ENCODE measurements around the gene SERGEF.
A peak's percentile ranks its signal among the peaks of the same experiment; 100 is the strongest.

Gene SERGEF

DNA sequence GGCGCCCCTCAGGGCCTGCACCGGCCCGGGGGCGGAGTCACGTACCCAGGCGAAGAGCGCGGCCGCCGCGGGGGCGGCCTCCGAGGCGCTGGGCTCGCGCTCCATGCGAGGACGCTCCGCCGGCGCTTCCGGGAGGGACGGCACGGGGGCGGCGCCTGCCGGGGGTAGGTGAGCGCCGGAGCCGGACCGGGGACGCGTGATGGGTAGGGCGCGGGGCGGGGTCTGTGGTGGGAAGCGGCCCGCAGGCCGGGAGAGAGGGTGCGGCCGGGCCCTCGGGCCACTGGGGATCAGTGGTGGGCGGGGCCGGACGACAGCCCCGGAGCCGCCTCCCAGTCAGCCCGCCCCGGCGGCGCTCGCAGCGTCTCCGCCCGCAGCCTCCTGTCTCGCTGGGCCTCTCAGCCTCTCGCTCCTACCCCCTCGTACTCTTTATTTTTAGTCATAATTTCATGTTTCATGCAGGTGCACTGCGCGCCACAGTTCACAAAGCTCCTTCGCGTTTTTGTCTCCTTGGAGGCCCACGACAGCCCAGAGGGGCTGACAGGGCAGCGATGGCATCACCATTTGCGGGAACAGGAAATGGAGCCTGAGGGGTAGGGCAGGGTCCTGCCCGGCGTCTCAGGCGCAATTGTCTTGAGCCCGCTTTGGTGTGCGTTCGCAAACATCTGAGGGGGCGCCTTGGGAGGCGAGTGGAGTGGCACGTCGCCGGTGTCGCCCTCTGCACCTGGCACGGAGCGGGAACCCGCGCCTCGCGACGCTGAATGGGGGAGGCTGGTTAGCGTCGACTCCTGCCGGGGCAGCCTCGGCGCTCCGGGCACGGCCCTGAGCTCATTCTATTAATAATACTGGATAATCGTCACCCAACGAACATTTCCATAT is at the start of gene SERGEF:
SERGEF (minus strand) TSS at position 142 of the 876 bp plus-strand sequence; CDS start at position 105, 37 bp downstream.
- DNase-seq = peak; percentile 95

DNA sequence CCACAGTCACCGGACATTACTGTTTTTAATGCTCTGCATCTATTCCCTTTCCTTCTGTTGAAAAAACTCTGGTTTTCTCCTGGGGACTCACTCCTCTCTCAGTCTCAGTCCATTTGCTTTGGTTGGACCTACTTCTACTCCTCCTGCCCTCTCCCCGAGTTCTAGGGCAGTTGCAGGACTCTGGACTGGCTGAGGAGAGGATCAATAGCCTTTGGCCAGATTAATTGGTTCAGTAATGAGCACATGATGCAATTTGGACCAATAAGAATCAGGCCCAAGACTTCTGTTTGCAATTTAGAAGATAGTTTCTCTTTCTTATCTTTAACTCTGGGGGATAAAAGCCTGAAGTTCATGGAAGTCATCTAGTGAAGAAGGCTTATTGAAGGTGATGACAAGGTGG is 48.5 kb upstream of the SERGEF start:
- DNase-seq = no peak

DNA sequence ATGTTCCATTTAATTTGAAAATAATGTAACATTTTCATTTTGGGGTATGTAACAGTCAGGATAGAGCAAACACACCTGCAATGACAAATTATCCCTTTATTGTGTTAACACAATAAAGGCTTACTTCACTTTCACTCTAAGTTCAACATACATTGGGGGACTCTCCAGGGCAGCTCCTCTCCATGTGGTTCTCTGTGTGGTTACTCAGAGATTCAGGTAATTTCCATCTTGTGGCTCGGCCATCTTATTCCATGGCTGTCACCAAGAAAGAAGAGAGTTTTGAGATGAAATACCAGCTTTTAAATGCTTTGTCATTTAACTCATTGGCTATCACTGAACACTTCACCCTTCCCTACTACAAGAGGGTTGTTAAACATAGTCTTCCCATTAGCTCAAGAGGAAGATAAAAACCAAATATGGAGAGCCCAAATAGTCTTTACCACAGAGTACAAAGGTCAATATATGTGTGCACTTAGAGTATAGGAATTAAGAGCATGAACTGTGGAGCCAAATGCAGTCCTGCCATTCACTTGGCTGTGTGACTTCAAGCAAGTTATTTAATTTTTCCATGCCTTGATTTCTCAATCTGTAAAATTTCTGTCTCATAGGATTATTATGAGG is 43.8 kb upstream of the SERGEF start:
- DNase-seq = no peak

DNA sequence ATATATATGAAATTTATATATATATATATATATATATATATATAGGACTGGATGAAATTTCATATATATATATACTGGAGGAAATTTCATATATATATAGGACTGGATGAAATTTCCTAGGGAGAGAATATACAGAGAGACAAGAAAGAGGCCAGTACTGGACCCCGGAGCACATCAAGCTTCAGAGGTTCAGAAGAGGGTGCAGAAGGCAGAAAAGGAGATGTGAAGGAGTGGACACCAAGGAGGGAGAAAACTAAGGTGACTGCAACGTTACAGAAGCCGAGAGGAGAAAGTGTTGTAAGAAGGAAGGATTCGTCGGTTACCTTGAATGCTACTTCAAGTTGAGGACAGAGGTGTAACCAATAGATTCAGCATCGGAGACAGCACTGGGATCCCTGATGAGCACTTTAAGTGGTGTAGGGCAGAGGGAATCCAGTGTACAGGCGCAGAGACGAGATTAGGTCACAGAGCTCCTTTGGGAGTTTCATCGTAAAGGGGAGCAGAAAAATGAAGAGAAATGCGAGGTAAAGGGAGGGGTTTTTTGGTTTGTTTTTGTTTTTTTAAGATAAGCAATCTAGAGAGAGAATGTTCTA is 41.8 kb upstream of the SERGEF start:
- DNase-seq = no peak

GRCh38 chr11:18050848-18051247 is 38.0 kb upstream of the SERGEF start:
- DNase-seq = no peak

DNA sequence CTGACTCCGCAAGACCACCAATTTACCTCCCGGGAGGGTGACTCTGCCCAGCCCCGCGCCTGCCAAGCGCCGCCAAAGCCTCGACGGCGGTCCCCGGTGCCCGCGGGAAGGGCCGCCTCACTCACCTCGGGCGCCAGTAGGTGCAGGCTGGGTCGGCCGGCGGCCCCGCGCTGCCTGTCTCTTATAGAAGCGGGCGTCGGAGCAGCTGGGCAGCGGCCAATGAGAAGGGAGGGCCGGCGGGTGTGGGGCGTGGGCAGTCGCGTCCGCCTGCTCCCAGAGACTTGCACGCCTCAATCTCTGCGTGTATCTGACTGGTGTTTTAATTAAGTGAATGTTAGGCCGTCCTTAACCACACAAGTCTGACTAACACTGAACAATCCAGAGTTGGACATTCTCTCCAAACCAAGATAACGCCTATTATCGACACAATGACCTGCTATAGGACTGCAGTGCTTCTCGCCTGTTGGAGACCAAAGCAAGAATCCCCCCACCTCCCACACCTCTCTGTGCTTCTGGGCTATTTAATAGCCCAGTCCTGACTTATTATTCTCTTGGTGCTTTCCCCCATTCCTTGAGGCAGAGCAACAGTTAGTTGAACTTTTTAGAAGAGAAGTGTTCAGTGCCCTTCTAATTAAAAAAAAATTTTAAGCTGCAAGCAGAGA is 33.4 kb upstream of the SERGEF start, which contains the start of gene TPH1:
TPH1 (minus strand) TSS at position 154 of the 662 bp plus-strand sequence. CDS start 5,507 bp downstream, outside the sequence.
- no peak for DNase-seq

GRCh38 chr11:18036456-18036855 is 23.6 kb upstream of the SERGEF start:
- no peak for DNase-seq

DNA sequence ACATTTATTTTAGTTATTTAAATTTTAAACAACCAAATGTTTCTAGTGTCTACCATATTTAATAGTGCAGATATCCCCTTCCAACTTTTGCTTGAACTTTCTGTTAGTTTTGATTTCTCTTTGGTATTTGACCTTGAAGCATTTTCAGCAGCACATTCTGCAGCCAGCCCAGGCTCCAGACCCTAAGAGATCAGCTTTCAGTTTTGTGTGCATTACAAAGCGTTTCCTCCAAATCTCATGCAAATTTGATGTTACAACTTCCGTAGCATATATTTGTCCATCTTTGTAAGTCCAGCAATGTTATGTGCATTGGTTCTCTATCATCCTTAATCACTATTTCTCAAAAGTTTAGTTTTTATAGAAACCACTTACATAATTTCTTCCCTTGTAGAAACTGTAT is 14.6 kb upstream of the SERGEF start:
- no peak for DNase-seq

DNA sequence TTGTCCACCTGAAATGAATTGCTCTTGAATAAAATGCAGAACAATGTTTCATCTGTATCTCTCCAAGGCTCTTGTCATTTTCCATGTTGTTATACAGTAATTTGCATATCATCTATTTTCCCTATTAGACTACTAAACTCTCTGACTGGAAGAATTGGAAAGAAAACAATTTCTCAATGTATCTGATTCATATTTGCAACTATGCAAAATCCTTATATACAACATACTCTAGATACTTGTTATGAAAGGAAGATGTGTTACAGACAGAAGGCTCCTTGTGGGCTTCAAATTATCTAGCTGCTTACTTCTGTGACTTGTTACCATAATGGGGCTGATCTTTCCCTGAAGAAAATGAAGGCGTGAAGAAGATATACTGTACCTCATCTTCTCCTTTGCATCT is 9.6 kb upstream of the SERGEF start:
- DNase-seq = no peak

DNA sequence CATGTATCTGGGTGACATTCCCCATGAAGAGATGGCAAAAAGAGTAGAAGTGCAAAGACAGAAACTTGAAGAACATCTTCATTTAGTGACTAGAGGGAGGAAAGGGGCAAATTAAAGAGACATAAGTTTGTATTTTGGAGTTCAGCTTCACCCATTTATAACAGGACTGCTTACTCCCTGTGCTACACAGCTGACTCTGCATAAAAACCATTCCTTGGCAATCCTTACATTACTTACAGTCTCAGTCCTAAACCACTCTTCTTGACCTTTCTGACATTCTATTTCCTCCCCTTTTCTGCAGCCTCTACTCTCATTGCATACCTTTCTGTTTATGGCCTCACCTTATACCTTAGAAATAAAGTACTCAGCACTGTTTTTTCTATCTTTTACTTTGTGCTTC is 6.8 kb upstream of the SERGEF start:
- DNase-seq = no peak

GRCh38 chr11:18016789-18017188 is 3.9 kb upstream of the SERGEF start:
- no peak for DNase-seq

DNA sequence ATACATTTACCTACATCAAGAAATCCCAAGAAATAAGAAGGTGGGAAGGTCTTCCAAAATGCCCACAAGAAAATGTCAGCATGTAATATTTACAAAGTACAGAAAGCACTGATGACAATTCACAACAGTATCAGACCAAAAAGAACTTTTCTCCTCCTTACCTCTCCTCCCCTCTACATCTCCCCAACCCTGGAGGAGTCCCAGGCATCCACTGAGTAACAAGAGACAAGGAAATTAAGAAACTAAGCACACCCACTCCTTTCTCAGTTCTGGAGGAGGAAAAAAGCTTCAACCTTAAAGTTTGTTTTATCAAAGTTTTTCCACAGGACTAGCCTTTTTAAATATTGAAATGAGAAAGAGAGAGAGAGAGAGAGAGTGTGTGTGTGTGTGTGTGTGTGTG is 2.0 kb upstream of the SERGEF start:
- no peak for DNase-seq

DNA sequence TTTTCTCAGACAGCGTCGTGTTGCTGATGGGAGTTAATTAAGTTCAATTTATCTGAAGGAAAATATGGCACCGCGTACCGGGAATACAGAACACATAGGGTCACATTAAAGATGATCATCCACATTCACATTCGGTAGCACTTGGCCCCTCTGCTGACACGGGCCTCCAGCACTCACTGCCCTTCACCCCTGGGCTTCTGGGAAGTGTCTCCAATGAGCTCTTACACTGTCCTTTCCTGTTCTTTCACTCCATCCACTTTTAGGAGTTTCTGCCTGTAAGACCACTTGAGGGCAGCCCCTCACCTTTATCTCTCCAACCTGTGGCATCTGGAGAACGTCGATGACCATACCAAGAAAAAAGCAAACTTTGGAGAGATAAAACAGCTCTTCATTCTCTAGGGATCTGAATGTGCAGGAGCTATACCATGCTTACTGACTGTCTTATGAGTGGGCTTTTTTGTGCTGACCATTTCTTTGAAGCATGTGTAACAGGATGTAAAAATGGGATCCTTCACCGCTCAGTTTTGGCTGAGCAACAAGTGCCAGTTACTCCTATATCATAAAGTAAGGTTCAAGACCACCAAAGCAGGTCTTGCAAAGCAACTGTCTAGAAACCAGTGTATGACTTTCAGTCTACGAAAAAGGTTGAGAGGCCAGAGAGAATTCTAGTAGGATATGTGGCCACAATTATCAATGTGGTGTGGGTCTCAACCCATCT is 1.1 kb upstream of the SERGEF start:
- no peak for DNase-seq

DNA sequence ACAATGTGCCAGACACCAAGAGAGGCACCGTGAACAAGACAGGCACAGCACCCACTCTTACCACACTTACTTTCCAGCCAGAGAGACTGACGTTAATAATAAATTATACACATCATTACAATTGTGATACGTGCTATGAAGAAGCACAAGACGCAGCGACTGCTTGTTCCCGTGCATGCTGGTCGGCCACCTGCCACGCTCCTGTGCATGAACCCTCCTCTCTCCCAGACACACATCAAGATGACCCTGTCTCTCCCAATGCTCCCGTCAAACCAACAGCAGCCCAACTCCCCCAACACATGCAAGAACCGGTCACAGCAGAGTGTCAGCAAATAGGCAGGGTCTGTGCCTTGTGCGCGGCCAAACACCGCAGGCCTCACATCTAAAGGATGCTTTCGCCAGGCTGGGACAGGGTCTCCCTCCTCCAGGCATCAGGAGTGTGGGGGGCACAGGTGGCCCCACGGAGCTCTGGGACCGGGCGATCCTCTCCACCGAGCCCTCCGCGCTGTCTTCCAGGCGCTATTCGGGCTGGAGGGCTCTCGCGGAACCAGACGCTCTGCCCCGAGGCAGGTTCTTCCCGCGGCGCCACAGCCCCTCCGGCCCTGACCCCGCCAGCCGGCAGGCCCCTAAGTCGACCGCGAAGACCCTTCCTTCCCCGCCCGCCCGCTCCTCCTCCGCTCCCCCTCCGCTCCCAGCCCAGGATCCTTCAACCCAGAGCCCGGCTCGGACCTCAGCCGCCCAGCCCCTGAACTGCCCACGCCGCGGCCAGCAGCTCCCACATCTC is 533 bp downstream of the SERGEF start:
- no peak for DNase-seq

DNA sequence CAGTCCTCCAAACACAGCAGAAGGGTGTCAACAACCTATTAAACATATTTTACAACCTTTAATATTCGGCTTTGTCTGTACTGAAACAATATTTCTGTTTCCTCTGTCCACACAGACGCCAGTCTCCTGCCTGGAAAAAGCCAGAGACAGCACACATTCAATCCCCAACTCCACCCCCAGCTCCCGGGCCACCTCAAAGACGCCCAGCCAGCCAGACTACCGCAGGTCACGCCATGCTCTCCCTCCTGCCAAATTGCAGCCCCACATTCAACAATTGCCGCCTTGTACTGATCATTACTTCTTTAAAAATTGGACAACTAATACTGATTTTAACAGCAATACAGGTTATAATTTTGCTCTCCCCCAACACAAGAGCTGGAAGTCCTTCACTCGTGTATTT is 1.2 kb downstream of the SERGEF start:
- DNase-seq = no peak

DNA sequence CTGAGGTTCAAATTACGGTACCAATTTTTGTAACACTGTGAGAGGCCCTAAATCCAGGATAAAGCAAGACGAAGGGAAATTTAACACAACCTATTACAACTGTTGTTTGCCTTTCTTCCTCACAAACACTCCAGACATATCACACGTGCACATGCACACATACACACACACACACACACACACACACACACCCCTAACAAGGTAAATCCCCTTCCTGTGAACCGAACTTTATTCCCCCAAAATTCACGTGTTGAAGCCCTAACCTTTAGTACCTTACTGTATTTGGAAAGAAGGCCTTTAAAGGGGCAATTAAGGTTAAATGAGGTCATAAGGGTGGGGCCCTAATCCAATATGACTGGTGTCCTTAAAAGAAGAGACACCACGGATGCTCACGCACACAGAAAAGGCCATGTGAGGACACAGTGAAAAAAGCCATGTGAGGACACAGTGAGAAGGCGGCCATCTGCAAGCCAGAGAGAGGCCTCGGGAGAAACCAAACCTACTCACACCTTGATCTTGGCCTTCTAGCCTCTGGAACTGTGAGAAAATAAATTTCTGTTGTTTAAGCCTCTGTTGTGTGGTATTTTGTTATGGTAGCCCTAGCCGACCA is 1.8 kb downstream of the SERGEF start:
- DNase-seq = no peak

GRCh38 chr11:18010121-18010670 is 2.7 kb downstream of the SERGEF start:
- DNase-seq = no peak

DNA sequence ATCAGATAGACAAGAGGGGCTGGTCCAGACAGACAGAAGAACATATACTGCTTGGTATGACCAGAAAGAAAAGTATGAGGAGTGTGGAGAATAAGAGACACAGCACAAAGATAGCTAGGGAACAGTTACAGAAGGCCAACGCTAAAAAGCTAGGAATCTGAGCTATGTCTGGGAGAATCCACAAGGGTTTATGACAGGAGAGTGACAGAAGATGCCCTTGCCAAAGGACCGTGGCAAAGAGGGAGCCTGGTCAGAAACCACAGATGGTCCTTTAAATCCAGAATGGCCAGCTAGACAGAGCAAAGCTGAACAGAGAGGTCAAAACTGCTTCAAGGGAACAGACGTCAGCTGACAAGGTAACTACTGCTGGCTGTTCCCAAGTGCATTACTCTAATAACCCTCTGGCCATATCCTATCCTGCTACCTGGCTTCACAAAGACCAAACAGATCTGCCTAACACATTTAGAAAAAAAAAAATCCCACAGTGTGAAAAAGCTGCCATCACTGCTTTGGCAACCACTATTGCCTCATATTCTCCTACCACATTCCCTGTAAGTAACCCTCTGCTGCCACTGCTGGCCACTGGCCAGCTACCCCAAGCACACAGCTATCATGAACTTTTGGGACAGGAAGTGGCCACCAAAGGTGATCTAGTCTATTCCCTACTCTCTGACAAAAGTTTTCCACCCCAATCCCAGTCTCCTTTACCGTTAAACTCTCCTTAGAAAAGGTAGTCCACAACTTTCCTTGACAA is 7.3 kb downstream of the SERGEF start:
- DNase-seq = no peak

GRCh38 chr11:18001191-18001590 is 11.7 kb downstream of the SERGEF start:
- DNase-seq = no peak

DNA sequence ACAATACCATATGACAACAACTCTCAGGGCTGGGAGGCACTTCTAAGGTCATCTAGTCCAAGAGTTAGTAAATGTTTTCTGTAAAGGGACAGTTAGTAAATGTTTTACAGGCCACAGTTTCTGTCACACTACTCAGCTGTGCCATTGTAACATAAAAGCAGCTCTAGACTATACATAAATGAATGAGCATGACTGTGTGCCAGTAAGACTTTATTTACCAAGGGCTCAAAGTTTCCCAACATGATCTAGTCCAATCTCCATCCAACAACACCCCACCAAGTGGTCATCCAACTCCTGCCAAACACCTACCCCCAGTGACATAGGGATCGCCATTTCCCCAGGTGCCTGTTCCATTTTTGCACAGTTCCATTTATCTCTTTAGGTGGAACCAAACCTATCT is 12.1 kb downstream of the SERGEF start:
- no peak for DNase-seq
